Muscle of arm (tissue), 12 donors: ENCODE results near the gene GTF2F2. TPM values are rescaled to one million over a fixed set of nuclear protein-coding genes. Genes with fewer than 3 reads are reported as not detected.

ENCODE experiments used
- DNase-seq: peaks from one replicate; pipeline ENCODE4 v3.0.0-alpha.2; 2013
- polyA plus RNA-seq, 12 donors: library from polyadenylated mRNA; unstranded; fragments of 120-200 nt; gene quantifications; one replicate each; pipeline ENCODE4 v1.2.1, GENCODE V29; 2013; ENCODE audit not compliant: insufficient read length in 12 of 12

GTF2F2 gene
- polyA plus RNA-seq, 12 donors: 8.9 to 22.8 (median 19.7) TPM; not detected in 1

DNA sequence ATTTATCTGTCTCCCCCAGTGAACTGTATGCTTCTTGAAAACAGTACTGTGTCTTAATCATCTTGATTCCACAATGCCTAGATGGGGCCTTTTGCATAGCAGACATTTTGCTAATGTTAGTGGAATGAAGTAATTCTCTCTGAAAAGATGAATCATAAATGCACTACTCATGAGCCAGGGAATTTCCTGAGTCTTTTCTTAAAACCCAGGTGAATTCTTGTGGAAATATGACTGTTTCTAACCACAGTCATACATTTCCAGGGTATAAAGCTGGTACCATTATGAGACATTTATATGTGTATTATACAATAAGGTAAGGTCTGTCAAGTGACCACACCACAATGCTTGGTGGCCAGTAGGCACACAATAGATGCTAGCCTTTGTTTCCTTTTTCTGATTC is 86.0 kb downstream of the GTF2F2 start:
- no peak for DNase-seq

DNA sequence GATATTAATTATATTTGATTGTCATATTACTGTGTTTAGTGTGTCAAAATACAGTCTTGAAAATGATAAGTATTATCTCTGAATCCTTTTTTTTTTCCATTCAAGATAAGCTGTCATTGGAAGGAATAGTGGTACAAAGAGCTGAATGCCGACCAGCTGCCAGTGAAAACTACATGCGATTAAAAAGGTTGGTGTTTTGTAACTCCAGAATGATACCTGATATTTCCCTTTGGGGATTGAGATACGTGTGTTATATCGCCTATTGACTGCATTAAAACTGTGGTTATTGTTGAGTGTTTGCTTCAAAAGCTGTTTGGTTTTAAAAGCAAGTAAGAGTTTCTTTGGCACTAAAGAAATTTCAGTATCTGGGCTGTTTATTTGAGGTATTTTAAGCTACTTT is 87.0 kb downstream of the GTF2F2 start:
- DNase-seq: no peak

DNA sequence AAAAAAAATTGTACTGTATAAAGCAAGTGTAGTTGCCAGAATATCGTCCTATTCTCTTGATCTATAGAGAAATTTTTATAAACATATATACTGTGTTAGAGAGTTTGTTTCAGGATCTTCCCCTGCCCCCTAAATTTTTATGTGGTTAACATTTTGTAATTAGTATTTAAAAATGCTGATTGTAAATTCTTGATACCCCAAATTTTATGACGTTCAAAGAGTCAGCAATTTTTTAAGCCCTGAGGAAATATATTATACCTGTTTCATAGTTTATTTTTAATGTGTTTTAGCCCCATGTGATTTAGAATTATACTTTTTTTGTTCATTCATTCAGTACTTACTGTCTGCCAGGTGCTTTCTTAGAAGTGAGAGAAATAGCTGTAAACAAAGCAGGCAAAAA is 87.8 kb downstream of the GTF2F2 start:
- DNase-seq: no peak

DNA sequence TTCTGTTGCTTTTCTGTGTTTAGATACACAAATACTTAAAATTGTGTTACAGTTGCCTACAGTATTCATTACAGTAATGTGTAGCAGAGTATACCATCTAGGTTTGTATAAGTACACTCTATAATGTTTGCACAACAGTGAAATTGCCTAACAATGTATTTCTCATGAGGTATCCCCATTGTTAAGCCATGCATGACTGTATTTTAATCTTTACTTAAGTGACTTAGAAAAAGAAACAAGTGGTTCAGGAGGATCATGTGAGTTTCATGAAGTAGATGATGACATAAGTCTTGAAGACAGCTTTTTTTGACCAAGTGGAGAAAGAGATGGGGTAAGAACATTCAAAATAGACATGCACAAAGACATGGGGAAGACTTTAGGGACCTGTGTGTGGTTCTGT is 88.9 kb downstream of the GTF2F2 start:
- no peak for DNase-seq

DNA sequence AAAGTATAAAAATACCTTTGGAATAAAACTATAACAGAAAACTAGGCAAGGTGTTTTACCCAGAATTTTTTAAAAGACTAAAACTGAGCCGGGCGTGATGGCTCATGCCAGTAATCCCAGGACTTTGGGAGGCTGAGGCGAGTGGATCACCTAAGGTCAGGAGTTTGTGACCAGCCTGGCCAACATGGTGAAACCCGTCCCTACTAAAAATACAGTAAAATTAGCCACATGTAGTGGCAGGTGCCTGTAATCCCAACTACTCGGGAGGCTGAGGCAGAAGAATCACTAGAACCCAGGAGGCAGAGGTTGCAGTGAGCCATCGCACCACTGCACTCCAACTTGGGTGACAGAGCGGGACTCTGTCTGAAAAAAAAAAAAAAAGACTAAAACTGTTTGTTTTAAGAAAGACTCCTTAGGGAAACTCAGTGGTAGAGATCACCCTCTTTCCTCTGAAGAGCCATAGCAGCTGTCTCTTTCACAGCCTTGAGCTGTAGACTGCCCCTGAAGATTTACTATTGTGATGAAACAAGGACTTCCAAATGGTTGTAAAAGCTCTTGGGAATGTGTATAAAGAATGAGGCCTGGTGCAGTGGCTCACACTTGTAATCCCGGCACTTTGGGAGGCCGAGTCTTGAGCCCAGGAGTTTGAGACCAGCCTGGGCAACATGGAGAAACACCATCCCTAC is 95.2 kb downstream of the GTF2F2 start:
- DNase-seq: no peak

DNA sequence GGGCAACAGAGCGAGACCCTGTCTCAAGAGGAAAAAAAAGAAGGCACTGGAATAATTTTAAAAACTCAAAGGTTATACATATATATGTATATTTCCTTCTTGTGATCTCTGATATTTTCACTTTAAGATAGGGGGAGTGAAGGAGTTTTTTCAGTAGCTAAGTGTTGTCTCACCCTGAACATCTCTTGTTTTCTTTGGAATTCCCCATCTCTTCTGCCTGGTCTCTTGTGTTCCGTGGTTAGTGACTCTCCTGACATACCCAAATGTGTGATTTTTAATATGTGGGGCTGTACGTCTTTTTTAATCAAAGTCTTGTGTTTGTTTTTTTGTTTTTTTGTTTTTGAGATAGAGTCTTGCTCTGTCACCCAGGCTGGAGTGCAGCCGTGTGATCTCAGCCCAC is 95.9 kb downstream of the GTF2F2 start:
- no peak for DNase-seq

DNA sequence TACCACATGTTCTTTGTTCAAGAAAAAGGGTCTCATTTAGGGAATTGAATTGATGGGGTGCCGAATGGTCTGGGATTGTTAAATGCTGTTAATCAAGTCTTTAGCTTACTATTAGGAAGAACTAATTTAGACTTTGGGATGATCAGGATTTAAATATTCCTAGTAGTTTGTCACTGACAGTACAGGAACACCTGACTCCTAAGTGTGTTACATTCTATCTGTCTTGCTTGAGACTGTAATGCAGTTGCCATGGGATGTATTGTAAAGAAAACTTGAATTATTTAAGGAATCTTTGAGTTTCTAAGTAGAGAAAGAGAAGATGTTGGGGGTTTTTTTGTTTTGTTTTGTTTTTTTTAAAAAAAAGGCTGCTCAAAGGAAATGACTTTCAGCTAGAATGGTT is 98.4 kb downstream of the GTF2F2 start:
- no peak for DNase-seq

DNA sequence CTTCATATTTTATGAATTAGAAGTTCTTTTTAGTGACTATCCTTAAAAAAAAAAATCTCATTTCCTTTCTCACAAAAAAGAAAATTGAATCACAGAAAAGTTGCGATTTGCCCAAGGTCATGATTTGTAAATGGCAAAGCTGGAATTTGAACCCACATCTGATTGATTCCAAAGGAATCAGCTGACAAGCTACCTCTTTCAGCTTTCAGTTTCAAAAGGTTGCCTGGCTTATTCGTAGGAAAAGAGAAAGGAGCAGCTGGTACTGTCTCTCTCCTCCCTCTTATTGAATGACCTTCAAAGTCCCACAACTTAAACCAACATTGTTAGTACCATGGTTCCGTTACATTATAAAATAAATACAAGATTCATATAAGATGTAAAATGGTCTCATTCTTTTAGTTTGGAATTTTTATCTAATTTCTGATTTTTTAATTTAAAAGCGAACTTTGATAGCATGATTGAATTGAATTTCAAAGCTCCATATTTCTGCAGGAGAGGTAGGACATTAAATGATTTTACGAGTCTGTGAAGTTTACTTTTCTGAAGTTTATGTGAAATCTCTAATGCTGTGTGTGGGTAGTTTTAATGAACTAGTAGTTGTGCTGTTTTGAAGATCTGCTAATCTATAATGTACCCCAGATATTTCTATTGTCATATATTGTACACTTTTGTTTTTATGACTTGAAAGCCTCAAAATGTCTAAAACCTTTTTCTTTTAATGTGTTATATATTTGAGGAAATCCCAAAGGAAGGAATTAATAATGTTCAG is 99.0 kb downstream of the GTF2F2 start:
- DNase-seq: no peak

DNA sequence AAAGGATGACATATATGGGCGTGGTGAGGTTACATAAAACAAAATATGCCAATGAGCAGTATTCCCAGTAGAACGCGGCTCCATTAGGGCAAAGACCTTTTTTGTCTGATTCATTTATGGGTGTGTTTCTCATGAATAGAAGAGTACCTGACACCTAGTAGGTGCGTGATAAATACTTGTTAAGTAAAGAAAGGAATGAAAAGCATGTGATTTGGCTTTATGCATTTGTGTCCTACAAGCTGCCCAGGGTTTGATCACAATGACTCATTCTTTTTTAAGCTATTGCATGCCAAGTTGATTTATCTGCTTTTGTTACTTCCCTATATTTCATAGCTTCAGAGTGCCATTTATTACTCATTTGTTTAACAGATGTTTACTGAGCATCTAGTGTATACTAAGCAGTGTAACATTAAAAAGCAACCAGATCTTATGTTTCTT is 99.6 kb downstream of the GTF2F2 start:
- no peak for DNase-seq

DNA sequence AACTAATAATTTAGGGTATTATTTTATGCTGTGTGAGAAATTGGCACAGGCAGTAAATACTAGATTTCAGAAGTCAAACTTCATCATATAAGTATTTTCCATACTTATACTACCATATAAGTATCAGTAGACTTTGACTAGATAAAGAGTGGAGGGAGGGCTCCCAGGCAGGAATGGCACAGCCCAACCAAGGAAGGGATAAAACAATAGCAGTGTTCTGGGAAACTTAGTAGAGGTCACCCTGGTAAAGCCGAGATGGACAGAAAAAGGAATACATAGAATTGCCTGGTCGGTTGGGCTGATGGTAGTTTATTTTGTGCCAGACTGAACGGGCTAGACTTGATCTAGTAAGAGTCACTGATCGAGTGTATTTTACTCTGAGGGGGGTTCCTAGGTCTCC is 100.1 kb downstream of the GTF2F2 start:
- no peak for DNase-seq

DNA sequence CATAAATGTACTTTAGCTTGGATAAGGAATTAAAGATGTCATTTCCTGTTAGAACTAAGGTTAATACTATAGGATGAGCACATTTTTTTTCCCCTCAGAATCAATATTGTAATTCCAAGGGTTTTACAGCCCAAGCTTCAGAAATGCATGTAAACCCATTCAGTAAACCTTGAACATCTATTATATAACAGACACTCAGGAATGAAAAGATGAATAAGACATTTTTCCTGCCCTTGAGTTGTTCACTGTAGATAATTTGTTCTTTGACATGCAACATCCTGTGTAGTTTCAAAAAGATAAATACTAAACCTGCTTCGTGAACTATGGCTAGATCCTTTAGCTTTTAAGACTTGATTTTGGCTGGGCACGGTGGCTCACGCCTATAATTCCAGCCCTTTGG is 102.2 kb downstream of the GTF2F2 start:
- no peak for DNase-seq

DNA sequence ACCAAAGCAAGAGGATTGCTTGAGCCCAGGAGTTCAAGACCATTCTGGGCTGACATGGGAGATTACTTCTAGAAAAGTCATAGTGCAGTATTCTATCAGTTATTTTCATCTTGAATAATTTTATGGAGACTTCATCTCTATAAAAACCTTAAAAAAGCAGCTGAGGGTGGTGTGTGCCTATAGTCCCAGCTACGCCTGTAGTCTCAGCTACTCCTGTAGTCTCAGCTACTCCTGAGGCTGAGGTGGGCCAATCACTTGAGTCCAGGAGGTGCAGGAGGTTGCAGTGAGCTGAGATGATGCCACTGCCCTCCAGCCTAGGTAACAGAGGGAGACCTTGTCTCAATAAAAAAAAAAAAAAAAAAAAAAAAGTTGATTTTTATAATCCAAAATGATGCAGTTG is 102.6 kb downstream of the GTF2F2 start:
- no peak for DNase-seq

DNA sequence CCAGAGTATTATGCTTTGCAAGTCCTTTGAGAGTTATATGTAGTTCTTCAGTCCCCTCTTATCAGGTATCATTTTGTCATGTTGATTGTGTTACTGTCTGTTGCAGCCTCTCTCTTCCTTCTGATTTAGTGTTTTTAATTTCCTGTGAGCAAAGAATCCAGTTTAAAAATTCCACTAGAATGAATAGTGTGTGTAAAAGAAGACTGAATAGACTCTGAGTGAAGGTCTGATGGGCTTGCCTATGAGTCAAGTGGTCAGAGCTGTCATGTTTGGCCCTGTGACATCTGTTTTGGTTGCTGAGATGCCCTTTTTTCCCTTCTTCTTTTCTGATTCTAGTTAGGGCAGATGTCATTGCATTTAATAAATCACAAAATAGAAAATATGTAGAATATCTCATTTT is 103.9 kb downstream of the GTF2F2 start:
- no peak for DNase-seq

DNA sequence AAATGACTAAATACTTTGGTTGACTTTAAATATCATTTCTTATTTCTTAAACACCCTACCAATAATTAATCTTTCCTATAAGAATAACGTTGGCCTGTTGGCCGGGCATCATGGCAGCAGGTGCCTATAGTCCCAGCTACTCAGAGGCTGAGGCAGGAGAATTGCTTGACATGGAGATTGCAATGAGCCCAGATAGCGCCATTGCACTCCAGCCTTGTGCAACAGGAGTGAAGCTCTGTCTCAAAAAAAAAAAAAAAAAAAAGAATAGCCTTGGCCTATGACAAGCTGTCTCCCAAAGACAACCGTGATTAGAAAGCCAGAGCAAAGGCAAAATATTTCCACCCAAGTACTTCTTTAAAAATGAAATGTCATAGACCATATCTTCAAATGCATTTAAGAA is 105.1 kb downstream of the GTF2F2 start:
- no peak for DNase-seq

DNA sequence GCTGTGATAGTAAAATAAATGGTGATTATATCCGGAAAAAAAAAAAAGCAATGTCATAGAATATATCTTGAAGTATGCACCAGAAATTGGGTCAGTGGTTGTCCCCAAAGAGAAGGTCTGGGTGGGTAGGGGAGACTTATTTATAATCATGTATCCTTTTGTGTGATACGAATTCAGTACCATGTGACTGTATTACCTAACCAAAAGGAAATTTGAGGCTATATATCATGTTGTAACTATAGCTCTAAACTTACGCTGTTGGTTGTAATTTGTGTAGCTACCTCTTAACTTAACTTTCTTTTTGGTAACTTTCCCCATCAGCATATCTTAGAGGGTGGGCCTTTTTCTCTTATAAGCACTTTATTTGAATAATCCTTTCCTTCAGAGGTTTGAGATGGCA is 105.7 kb downstream of the GTF2F2 start:
- DNase-seq: no peak

DNA sequence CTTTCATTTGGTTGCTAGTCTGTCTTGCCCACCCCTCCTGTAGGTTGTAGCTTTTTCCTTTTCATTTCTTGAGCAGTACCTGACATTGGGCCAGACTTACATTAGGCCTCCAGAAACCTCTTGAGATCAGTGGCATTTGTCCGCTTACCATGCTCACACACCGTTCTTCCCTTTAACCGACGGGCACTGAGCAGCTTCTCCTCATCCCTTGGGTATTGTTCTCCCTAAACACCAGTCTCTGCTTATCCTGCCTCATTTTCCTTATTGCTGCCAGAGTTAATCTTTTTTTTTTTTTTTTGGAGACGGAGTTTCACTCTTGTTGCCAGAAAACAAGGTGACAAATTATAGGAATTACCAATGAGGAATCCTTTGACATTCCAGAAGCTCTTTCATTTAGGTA is 107.7 kb downstream of the GTF2F2 start:
- no peak for DNase-seq

DNA sequence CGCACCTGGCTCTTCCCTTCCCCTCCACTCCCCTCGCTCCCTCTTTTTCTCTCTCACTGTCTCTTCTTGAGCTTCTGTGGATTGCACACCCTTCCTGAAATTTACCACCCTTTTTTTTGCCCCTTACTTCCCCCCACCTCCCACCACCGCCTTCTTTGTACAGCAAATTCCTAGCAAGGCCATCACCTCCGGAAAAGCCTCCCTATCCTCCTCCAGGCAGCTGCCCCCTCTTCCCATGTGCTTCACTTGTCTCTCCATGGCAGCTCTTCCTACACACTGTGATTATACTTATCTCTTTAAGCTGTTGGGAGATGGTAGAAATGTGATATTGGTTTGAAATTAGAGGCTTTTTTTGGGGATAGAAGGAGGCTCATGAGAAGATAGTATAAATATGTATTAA is 108.9 kb downstream of the GTF2F2 start:
- no peak for DNase-seq

DNA sequence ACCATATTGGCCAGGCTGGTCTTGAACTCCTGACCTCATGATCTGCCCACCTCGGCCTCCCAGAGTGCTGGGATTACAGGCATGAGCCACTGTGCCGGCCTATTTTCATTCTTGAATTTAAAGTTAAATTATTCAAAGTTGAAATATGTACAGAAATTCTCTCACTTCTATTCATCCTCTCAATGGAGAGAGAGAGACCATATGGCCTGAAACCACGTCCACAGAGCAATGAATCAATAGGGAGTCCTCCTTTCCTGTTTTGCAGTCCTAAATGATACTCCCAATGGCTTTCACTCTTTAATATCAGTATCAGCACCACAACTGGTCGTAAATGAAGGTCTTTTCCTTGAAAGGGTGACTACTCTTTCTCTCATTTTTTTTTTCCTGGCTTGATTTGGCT is 111.0 kb downstream of the GTF2F2 start:
- no peak for DNase-seq

DNA sequence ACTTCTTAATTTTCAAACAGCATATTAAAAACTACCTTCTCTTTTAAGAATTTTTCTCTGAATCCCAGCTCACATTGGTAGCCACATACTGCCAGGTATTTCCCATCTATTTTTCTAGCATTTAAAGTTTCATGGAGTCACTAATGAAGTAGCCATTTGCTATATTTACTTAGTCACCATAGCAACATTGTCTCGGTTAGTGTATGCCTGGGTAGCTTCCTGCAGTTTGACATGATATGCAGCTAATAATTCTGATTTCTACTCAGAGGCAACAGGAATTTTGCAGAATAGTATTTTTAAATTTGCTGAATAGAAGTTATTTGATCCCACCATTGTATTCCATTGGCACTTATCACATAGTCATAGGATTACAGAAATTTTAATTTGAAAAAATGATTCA is 111.4 kb downstream of the GTF2F2 start:
- no peak for DNase-seq

DNA sequence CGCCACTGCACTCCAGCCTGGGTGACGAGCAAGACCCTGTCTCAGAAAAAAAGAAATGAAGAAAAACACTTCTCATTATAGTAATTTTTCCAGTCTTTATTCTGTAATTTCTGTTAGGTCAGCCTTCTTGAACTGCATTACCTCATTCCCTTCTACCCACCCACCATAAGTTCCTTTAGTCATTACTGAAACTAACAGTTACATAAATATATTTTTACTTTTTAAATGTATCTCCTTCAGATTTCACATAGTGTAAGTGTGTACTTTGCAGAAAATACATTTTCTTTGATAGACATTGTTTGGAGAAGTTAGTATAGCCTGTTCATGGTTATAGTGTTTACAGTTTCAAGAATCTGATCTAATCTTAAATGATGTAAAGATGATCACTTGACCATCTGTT is 112.3 kb downstream of the GTF2F2 start:
- DNase-seq: no peak

DNA sequence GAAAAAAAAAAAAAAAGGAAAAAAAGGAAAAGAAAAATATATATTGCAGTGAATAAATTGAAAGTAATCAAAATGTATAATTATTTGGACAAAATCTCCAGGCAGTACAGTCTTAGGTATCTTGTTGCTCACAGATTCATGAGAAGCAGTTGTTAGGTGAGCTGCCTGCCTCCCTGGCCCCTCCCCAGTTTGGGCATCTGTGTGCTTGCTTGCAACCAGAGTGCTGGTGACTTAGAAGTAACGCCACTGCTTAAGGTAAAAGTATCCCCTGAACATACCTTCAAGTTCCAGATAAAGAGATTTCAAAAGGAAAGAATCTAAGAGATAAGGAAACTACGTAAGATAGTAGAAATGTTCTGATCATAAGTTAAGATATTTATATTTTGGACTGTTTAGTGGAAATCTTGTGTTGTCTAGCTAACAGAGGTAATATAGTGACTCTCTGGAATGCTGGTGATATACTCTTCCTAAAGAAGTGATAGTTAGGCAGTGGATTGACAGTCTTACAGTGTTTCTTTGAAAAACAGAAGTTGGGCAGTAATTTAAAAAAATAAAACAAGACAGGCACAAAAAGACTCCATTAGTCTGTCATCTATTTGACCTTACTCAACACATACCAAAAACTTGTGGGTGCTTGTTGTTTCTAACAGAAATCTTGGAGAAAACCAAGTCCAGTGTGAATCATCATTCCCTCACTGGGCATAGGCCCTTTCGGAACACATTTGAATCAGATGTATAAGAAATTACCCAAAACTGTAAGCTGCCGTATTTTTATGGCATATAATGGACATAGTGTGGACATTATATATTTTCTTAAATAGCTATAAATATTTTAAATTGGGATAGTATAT is 118.9 kb downstream of the GTF2F2 start:
- no peak for DNase-seq

DNA sequence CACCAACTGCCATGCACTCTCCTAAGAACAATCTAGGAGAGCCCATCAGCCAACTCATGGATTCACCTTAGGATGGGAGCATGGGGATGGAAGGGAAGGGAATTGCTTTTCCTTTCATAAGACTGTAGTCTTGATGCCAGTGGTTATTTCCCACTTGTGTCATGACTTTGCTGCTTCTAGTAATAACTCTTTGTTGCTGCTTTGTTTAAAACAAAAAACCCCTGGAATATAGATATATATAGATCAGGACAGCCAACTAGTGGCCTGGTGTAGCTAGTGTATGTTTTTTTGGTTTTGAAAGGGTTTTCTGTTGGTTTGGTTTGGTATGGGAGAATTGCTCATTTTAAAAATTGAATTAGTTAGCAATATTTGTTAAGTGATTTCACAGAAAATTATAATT is 119.8 kb downstream of the GTF2F2 start:
- no peak for DNase-seq

DNA sequence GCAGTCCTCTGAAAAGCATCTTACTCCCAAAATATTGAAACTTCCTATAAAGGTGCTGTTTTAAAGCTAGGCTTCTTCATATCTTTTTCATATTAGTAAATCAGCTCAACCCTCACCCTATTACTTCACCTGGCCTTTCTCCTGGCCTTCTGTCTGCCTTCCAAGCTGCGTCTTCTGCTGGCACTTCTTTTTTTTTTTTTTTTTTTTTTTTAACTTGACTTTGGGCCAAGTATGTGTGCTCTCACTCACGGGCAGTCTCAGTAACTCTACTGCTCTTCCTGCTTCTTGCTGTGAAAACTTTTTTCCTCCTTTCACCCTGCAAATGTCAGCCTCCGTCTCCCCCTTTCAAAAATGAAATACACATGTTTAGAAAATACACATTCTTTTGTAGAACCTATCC is 121.8 kb downstream of the GTF2F2 start:
- peak; percentile 20 for DNase-seq
